Cardiac atrium fibroblast (primary cell): Measurements from ENCODE around the gene TANC1. TPM values are rescaled to one million over a fixed set of nuclear protein-coding genes. Genes with fewer than 3 reads are reported as not detected.

Source experiments
- total RNA-seq: library from RNA; depleted of rRNA; stranded (reverse); fragments of >200 nt; gene quantifications from 2 replicates; pipeline ENCODE4 v1.2.3, GENCODE V29; 2015

The TANC1 gene
- 34.5 and 35.0 TPM in 2 replicates for total RNA-seq

GRCh38 chr2:158968396-158969161 lies at the start of gene TANC1:
Gene TANC1 (plus strand): TSS chr2:158968640. CDS start chr2:159065911, 97,271 bp downstream.

Other genes starting within 250 kb of the TANC1 start
- gene DAPL1, start 173.3 kb upstream of the TANC1 start, total RNA-seq, result not detected in 2 replicates